Posterior cingulate gyrus (tissue), 11 donors: ENCODE results near the gene GRIK4.
"Not testable (repeated sequence)": the region's sequence is repeated elsewhere in the genome, so short reads cannot be mapped to it uniquely, and the experiment has no call there.

Experiments
- DNase-seq, 10 donors: peaks; one replicate each; pipeline versions ENCODE4 v3.0.0 to v3.0.0-alpha.2; 2020 to 2021; ENCODE audit warnings: mixed read lengths in 3 of 10
- intact Hi-C: fragments of 100-400 bp; cut with DNase I; formaldehyde crosslinking; loops from one replicate; pipeline ENCODE4 v1.15.1; 2023

Gene GRIK4

DNA sequence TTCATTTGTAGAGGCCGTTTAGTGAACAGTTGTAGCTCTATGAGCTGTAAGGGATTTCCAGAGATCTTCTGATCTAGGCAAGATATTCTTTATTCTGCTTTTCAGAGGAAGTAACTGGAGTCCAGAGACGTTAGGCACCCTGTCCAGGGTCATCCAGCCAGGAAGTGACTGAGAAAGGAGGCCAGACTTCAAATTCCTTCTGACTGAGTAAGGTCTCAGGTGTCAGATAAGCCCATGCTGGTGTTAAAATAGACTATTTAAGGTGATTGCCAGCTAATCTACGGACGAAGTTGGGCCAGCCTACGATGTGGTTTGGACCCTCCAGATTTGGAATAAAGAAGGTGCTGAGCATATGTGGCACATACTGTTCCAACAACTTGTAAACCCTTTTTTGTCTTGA lies 54.6 kb downstream of the GRIK4 start:
- DNase-seq: no peak

DNA sequence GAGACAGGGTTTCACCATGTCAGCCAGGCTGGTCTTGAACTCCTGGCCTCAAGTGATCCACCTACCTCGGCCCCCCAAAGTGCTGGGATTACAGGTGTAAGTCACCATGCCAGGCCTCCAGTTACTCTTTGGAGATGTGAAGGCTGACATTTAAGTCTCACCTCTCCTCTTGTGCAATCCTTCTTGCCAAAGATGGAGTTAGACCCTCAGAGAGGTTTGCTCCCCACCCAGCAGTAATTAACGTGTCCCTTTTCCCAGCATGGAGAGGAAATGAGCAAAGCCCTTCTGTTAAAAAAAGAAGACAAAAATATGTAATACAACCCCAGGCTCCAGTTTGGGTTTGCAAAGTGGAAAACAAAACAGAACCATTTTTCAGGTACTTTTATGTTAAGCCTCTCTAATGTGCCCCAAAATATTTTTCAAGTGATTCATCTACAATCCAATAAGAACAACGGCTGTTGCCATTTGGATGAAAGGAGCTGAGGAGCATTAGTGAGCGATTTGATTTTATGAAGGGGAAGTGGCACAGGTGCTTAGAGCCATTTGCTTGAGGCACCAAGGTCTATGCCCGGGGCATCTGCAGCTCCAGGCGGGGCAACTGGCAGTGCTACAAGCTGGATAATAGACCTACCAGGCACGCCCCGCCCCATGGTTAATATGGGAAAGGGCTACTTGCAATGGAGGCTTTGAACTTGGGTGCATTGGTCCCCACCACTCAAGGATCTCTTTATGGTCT lies 57.2 kb downstream of the GRIK4 start:
- intact Hi-C loops: loop anchor here (5.0 kb wide), 1 partner anchor 56 kb away; the partner anchor contains the start of gene GRIK4
- DNase-seq: peak in 1 of 10 donors; percentile 49

More for the DNA sequence above, 54.6 kb downstream of the GRIK4 start:
- intact Hi-C loops: loop anchor here (5.0 kb wide), 1 partner anchor 54 kb away; the partner anchor contains the start of gene GRIK4

DNA sequence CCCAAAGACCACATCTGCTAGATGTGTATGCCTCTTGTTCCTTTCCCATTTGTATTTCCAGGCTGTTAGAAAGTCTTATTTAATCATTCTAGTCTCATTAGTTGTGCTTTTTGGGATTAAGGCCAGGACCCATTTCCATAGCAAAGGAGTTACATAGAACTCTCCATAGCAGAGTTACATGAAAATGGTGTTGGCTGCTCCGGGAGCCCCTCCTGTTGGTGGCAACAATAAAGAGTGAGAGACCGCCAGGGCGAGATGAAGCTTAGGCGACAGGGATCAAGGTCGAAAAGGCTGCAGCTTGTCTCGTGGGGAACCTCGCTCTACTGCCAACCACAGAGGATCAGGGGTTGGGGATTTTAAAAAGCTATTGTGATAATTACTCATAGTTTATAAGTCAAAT lies 58.3 kb downstream of the GRIK4 start:
- peak in 1 of 10 donors; percentile 51 for DNase-seq
- intact Hi-C loops: loop anchor here (5.0 kb wide), 1 partner anchor 58 kb away; the partner anchor contains the start of gene GRIK4

DNA sequence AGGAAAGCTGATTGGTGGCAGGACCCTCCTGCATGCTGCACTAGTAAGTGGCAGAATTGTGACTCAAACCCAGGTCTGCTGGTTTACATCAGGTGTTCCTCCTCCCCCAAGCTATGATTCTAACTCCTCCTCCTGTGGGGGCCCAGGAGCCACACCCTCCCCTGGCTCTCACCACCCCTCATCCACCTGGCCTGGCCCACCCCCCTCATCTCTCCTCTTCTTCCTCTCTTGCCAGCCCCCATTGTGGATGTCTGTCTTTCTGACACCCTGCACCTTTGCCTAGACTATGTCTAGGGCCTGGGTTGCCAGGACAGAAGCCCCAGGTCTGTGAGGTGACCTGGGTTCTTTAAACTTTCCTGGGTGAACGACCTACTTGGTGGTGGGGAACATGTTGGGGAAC lies 59.9 kb downstream of the GRIK4 start:
- intact Hi-C loops: no loop called here
- peak in 1 of 10 donors; percentile 21 for DNase-seq

DNA sequence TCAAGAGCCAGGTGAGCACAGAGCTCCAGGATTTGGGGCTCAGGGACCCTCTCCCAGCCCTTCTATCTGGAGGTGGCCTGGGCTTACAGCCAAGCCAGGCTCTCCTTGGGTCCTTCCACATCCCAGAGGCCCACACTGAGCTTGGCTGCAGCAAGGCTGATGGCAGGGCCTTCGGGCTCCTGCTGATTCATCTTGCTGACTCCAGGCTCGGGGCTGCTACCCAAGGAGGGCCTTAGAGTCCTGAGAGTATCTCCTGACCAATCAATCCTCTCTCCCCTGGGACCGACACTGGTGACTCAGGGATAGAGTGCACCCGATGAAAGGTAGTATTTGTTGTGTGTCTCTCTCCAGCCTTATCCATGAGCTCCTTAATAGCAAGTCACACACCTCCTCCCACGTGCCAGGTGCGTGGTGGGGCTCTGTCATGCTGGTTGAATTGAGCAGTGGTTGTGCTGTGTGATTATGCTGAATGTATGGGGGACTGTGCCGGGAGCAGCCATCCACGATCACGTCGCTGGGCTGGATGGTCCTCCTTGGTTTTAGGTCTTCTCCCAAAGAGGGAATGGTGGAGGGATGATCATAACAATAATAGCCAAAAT lies 62.3 kb downstream of the GRIK4 start:
- intact Hi-C loops: no loop called here
- peak in 1 of 10 donors; percentile 67 for DNase-seq

DNA sequence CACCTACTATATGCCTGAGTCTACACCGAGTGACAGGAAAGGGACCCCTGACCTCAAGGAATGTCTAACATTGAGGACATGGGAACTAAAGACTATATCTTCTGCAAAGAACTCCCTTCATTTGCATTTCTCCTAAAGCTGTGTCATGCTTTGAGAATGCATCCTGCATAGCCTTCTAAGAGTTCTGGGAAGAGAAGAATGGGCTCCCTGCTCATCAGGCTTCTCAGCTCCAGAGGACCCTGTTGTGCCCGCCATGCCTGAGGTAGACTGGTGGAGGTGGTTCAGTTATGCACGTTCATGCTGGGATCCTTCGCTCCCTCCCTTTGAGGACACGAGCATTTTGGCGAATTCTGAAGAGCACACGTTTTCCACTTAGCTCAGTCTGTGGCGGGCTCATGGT lies 63.3 kb downstream of the GRIK4 start:
- peak in 1 of 10 donors; percentile 53 for DNase-seq
- intact Hi-C loops: no loop called here

DNA sequence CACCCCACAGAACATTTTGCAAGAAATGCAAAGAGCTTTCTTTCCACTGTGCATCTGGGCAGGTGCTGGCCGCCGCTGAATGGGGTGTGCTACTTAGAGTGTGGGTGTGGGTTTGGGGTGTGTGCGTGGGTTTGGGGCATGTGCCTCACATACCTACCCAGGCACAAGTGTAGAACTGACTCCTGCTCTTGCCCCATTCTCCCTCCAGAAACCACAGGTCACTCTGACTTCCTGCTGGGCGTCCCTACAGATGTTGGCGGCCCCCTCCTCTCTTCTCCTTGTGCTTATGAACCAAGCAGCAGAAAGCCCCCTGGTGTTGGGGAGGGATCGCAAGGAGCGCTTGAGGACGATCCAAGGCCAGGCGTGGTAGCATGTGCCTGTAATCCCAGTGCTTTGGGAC lies 63.9 kb downstream of the GRIK4 start:
- peak in 1 of 10 donors; percentile 11 for DNase-seq
- intact Hi-C loops: no loop called here

DNA sequence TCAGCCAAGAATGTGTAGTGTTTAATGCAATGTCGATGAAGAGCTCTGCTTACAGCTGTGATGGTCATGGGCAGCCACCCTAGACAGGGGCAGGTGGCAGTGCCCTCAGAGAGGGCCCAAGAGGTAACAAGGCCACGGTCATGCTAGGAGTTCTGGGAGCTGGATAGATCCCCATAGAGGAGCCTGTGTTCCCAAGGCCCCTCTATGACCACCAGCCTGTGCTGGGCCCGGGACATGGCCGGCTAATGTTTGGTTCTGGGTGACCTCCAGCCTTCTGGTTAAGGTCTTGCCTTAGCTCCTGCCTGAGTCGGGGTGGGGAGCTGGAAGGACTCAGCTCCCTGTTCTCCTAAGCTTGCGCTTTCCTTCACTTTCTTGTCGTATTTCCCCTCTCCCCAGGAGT lies 65.1 kb downstream of the GRIK4 start:
- intact Hi-C loops: no loop called here
- peak in 1 of 10 donors; percentile 35 for DNase-seq

DNA sequence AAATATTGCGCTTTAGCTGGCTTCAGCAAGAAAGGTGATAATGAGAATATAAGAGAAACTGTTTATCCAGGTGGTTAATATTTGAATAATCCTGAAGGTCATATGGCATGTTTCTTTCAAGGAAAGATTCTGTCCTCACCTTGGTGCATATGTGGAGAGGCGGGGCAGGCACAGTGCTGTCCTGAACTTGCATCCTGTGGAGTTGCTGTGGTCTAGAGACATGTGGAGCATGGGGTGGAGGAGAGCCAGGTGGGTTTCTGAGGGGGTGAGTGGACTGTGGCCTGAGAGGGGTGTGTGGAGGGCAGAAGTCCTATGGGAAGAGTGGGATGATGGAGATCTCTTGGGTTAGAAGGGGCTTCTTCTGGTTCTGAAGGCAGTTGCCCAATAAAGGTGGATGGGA lies 65.5 kb downstream of the GRIK4 start:
- DNase-seq: peak in 1 of 10 donors; percentile 16
- intact Hi-C loops: no loop called here

DNA sequence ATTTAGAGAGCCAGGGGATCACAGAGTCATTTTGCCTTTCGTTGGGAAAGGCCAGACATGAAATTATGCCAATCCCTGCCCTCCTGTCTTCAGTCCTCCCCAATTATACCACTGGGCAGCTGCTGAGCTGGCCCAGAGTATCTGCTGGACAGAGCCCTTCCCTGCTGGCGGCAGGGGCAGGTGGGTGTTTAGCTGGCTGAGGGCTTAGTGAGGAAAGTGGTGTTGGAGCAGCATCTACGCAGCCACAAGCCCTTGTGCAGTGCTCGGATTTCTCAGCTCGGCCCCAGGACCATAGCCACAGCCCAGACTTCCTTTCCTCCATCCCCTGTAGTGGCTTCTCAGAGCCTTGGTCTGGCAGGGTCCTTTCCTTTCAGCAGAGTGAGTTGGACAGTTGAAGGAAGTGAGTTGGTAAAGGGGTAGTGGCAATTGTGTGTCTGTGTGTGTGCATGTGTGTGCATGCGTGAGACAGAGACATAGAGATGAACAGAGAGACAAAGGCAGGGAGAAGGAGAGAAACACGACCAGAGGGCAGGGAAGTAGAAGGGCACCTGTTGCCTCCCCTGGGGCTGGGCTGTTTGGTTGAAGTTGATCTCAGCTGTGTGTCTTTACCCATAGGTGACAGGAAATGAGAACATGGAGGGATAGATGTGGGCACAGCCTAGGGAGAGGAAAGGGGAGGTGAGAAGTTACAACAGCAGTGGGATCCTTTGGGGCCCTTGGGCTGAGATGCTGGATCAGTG lies 66.2 kb downstream of the GRIK4 start:
- DNase-seq: peak in 1 of 10 donors; percentile 71
- intact Hi-C loops: no loop called here

DNA sequence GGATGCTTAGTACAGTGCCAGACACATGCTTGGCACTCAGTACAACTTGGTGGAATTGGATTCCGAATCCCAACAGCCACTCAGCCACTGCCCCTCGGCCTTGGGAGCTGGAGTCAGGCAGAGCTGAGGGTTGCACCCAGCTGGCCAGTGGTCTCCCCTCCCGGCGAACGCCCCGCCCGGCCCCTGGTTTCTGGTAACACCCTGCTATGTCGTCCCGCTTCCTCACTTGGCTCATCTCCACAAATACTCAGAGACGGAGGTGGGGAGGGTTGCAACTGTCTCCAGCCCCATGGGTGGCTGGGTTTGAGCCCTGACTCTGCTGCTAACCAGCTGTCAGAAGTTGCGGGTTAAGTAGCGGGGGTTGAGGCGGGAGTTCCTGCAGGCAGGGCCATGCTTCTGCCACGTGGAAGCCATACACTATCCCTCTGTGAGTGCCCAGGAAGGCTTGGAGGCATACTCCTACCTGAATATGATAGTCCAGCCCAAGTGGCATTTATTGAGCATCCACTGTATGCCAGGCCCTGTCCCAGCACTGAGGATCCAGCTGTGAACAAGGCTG lies 67.1 kb downstream of the GRIK4 start:
- intact Hi-C loops: no loop called here
- peak in 1 of 10 donors; percentile 76 for DNase-seq

DNA sequence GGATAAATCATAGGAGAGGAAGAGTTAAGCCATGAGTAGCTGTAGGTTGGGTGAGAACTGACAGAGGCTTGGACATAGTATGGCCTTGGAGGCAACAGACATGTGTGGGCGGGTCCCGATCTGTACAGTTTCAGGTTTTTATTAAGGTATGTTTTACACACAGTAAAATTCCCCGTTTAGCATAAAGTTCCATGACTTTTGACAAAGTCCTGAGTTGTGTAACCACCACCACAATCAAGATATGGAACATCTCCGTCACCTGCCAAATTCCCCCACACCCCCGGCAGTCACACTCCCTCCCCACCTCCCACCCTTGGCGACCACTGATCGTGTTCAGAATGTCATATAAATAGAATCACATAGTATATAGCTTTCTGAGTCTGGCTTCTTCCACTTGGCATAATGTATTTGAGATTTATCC lies 68.1 kb downstream of the GRIK4 start:
- peak in 1 of 10 donors; percentile 54 for DNase-seq
- intact Hi-C loops: no loop called here

DNA sequence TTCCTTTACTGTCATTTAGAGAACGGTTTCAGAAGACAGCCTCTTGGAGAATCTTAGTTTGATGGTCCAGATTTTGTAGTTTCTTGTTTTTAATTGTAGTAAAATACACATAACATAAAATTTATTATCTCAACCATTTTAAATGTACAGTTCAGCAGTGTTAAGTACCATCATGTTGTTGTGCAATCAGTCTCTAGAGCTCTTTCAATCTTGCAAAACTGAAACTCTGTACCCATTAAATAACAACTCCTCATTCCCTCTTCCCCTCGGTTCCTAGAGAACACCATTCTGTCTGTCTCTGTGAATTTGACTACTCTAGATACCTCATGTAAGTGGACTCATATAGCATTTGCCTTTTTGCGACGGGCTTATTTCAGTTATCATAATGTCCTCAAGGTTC lies 69.8 kb downstream of the GRIK4 start:
- intact Hi-C loops: no loop called here
- DNase-seq: no peak

DNA sequence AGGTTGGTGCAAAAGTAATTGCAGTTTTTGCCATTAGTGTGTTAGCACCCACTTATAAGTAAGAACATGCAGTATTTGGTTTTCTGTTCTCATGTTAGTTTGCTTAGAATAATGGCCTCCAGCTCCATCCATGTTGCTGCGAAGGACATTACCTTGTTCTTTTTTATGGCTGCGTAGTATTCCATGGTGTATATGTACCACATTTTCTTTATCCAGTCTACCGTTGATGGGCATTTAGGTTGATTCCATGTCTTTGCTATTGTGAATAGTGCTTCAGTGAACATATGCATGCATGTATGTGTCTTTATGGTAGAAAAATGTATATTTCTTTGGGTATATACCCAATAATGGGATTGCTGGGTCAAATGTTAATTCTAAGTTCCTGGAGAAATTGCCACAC lies 71.0 kb downstream of the GRIK4 start:
- intact Hi-C loops, DNase-seq: not testable (repeated sequence)

DNA sequence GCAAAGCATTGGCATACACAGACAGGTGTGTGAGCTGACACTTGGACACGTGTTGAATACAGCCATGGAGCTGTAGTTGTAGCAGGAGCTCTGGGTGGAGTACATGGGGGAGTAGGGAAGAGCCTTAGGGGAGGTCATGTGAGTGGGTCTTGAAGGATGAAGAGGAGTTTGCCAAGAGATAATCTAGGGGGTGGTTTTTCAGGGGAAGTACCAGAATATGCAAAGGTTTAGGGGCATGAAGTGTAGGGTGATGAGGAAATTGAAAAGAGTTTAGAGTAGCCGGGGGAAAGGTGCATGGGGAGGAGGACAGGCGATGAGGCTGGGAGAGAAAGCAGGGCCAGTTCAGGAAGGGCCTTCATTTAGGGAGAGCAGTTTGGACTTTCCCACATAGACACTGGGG lies 74.5 kb downstream of the GRIK4 start:
- intact Hi-C loops: no loop called here

DNA sequence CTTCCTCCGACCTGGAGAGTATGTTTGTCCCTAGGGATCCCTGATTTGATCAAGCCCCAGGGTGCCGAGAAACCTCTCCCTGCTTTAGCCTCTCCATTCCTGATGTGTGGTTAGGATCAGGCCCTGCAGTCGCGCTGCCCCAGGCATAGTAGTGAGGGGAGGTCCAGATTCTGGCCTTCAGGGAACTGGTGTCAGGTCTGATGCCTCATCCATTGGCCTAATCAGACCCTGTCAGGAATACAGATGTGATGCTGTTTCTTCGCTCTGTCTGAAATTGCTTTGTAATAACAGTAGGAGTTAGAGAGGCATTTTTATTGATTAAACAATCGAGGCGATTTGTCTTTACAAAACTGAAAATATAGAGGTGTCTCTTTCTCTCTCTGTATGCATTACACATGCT lies 75.2 kb downstream of the GRIK4 start:
- intact Hi-C loops: no loop called here
- DNase-seq: peak in 1 of 10 donors; percentile 28

More for the DNA sequence above, 74.5 kb downstream of the GRIK4 start:
- DNase-seq: peak in 1 of 10 donors; percentile 8

DNA sequence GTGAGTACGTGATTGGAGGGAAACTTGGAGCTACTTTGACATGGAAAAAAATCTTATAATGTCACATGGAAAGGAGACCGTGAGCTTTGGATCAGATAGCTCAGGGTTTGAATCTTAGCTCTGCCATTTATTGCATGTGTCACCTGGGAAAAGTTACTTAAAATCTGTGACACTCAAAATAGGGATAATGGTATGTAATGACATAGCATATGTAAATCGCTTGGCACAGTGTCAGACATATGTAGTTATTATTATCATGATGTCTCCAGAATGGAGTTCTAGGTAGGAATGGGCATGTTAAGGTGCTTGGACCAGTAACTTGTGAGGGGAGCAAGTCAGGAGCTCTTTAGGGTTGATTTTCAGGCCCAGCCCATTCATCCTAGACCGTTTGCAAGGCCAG lies 75.8 kb downstream of the GRIK4 start:
- no peak for DNase-seq
- intact Hi-C loops: no loop called here

DNA sequence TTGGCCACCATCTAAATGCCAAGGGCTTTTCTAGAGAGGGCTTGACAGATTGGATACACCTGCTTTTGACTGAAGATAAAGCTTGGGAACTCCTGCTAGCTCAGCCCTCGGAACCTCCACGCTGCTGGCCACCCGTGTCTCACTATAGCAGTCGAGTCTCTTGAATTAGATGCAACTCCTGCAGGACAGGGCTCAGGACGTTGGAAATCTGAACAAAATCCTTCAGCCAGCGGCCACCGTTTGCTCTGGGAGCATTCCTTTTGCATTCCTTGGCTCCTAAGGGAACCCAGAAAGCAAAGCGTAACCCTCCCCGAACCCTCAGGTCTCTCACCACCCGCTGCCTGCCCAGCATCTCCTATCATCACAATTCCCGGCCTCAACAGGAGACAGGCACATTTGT lies 77.8 kb downstream of the GRIK4 start:
- peak in 1 of 10 donors; percentile 40 for DNase-seq
- intact Hi-C loops: no loop called here

DNA sequence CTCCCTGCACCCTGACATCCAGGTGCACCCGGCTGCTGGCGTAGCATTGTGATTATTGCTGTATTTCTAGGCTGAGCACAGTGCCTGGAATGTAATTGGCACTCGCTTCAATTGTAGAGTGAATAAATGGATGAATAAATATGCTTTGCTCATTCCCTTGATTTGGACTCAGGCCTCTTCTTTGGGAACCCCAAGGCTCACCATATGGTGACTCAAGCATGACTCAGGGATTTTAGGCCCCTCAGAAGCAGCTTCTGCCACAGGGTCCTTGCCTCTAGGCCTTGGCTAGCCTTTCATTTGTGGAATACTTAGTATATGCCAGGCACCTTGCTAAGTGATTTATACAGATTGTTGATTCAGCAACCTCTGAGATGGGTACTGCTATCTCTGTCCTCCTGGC lies 78.9 kb downstream of the GRIK4 start:
- DNase-seq: no peak
- intact Hi-C loops: no loop called here

DNA sequence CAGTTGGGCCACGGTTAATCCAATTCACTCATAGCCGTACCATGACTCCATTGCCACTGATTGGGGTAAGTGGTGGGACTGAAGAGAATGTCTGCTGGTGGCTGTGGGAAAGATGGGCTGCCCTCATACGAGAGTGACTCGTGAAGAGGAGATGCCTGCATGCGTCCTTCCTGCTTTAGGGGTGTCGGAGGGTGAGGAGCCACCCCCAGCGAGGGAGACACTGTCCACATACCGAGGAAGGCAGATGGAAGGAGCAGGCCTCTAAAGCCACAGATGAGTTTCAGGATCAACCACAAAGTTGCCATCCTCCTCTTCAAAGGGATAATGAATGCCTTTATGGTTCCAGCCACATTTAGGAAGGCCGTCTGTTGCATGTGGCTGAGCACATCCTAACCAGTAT lies 83.2 kb downstream of the GRIK4 start:
- intact Hi-C loops: no loop called here
- peak in 1 of 10 donors; percentile 54 for DNase-seq

DNA sequence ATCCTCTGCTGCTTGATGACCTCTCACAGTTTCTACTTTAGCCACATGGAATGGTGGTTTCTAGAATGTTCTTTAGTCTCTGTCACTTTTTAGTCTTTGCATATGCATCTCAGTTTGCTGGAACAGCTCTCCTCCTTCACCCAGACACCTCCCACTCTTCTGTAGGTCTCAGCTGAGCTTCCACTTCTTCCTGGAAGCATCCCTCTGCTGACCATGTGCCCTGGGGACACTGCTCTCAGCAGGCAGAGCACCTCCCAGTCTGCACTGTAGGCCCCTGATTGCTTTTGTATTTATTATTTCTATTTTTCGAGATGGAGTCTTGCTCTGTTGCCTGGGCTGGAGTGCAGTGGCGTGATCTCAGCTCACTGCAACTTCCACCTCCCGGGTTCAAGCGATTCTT lies 84.0 kb downstream of the GRIK4 start:
- DNase-seq: no peak
- intact Hi-C loops: no loop called here
